Activated CD8-positive, alpha-beta memory T cell treated with anti-CD3 and anti-CD28 coated beads for 36 hours (primary cell): ENCODE results near the gene RAMP1. TPM values are rescaled to one million over a fixed set of nuclear protein-coding genes. Genes with fewer than 3 reads are reported as not detected.
"Not testable (repeated sequence)": the region's sequence is repeated elsewhere in the genome, so short reads cannot be mapped to it uniquely, and the experiment has no call there.

Source experiments
- CTCF ChIA-PET: fragments of 350-600 bp; sonication (Branson Sonifier 250); formaldehyde crosslinking; loops from one replicate; lab custom pipeline; 2021; ENCODE audit warnings: antibody characterized with exemption; lab: Charles Lee
- POLR2A ChIA-PET: fragments of 350-600 bp; sonication (Branson Sonifier 250); formaldehyde crosslinking; loops from one replicate; lab custom pipeline; 2021; ENCODE audit warnings: antibody characterized with exemption; lab: Charles Lee
- total RNA-seq, 2 experiments: library from RNA; stranded (reverse); gene quantifications; one replicate each; pipeline ENCODE4 v1.2.3, GENCODE V29; 2021

RAMP1 gene
- total RNA-seq, result under 1 TPM; 0.34 to 0.63 TPM

- CTCF ChIA-PET, result no interaction called here
- POLR2A ChIA-PET, result no interaction called here
These were observed at the start of gene RAMP1 for GRCh38 chr2:237859533-237860272. RAMP1 (plus strand) TSS chr2:237859623; CDS start chr2:237859676, 53 bp downstream.

- POLR2A ChIA-PET, result no interaction called here
- CTCF ChIA-PET, result no interaction called here
These were observed 43.8 kb upstream of the RAMP1 start for GRCh38 chr2:237815637-237816036.

- POLR2A ChIA-PET, result no interaction called here
- CTCF ChIA-PET, result no interaction called here
These were observed 42.9 kb upstream of the RAMP1 start for GRCh38 chr2:237816531-237816930.

GRCh38 chr2:237818066-237818473, 41.4 kb upstream of the RAMP1 start:
- ChIA-PET CTCF (no interaction called here), POLR2A (no interaction called here)

- ChIA-PET CTCF (no interaction called here), POLR2A (interaction anchor here (0.7 kb wide), 1 partner anchor 47 kb away, joined by 4 read pairs; no protein-coding TSS in a partner anchor)
These were observed 40.2 kb upstream of the RAMP1 start for GRCh38 chr2:237819231-237819630.

GRCh38 chr2:237820421-237820820, 39.0 kb upstream of the RAMP1 start:
- POLR2A ChIA-PET, result no interaction called here
- CTCF ChIA-PET, result no interaction called here

GRCh38 chr2:237823544-237823943, 35.9 kb upstream of the RAMP1 start:
- POLR2A ChIA-PET, result no interaction called here
- CTCF ChIA-PET, result no interaction called here

- CTCF ChIA-PET, result no interaction called here
- POLR2A ChIA-PET, result no interaction called here
These were observed 35.3 kb upstream of the RAMP1 start for GRCh38 chr2:237824085-237824484.

GRCh38 chr2:237827421-237827987, 31.9 kb upstream of the RAMP1 start:
- ChIA-PET POLR2A (no interaction called here), CTCF (no interaction called here)

- ChIA-PET CTCF (interaction anchor here (0.7 kb wide), 1 partner anchor 445 kb away, joined by 3 read pairs; no protein-coding TSS in a partner anchor), POLR2A (no interaction called here)
These were observed 28.9 kb upstream of the RAMP1 start for GRCh38 chr2:237830522-237830921.

- POLR2A ChIA-PET, result no interaction called here
- CTCF ChIA-PET, result no interaction called here
These were observed 25.9 kb upstream of the RAMP1 start for GRCh38 chr2:237833546-237833945.

GRCh38 chr2:237835372-237835771, 24.1 kb upstream of the RAMP1 start:
- CTCF ChIA-PET, result no interaction called here
- POLR2A ChIA-PET, result no interaction called here

- ChIA-PET CTCF (no interaction called here), POLR2A (no interaction called here)
These were observed 18.4 kb upstream of the RAMP1 start for GRCh38 chr2:237841051-237841450.

GRCh38 chr2:237848940-237849339, 10.5 kb upstream of the RAMP1 start:
- POLR2A ChIA-PET, CTCF ChIA-PET: not testable (repeated sequence)

- CTCF ChIA-PET, result no interaction called here
- POLR2A ChIA-PET, result no interaction called here
These were observed 5.1 kb upstream of the RAMP1 start for GRCh38 chr2:237854295-237854694.

- CTCF ChIA-PET, result interaction anchor here (0.6 kb wide), 1 partner anchor 136 kb away, joined by 3 read pairs; no protein-coding TSS in a partner anchor
- POLR2A ChIA-PET, result no interaction called here
These were observed 1.6 kb upstream of the RAMP1 start for GRCh38 chr2:237857791-237858190.

GRCh38 chr2:237858294-237859081, 935 bp upstream of the RAMP1 start:
- ChIA-PET POLR2A (no interaction called here), CTCF (interaction anchor here (0.6 to 0.9 kb wide), 2 partner anchors 9 to 135 kb away, joined by 3 read pairs; no protein-coding TSS in a partner anchor)

- ChIA-PET POLR2A (no interaction called here), CTCF (interaction anchor here (0.9 kb wide), 1 partner anchor 8 kb away, joined by 3 read pairs; no protein-coding TSS in a partner anchor)
These were observed 365 bp upstream of the RAMP1 start for GRCh38 chr2:237859082-237859433.

- CTCF ChIA-PET, result interaction anchor here (1.1 kb wide), 1 partner anchor 22 kb away, joined by 3 read pairs; no protein-coding TSS in a partner anchor
These were observed 981 bp downstream of the RAMP1 start for GRCh38 chr2:237860273-237860935.

More at GRCh38 chr2:237860273-237860935, 981 bp downstream of the RAMP1 start:
- POLR2A ChIA-PET, result no interaction called here
